Measurements from ENCODE around the gene GMDS. TPM values are rescaled to one million over a fixed set of nuclear protein-coding genes. Genes with fewer than 3 reads are reported as not detected.

Gene GMDS
- polyA plus RNA-seq, 1 of the 3 experiments (the other 2 are of a cell fraction) = 12.3 TPM

DNA sequence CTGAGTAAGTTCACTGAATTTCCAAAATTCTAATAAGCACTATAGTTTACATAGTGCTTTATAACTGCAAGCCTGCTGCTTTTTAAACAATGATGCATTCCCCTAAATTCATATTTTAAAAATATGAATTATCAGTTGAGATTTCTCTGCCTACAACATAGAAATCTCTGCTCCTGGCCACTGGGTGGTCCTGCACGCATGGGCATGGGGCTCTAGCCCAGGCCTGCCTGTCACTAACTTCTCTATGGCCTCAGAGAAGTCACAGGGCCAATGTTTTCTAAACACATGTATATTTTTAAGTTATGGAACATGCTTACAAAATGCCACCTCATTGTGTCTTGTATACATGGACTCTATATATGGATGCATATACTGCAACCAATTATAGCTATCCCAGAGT, 424.7 kb downstream of the GMDS start:
- no peaks in the 10 kb centered on the region for H3K9me3 ChIP-seq
- 77% methylated on average over 1 of the region's 1 CpG for WGBS (ENCODE audit: low lambda C conversion rate)
- ChIA-PET POLR2A (interaction anchor here (0.5 kb wide), 1 partner anchor 263 kb away, joined by 3 read pairs; no protein-coding TSS in a partner anchor), CTCF (interaction anchor here (0.6 to 2.7 kb wide), 10 partner anchors 9 to 308 kb away, joined by 3 to 14 read pairs (median 3); no protein-coding TSS in a partner anchor)
- H3K4me3 ChIP-seq (ENCODE audit: low read depth in 2 of 2, low read length in 1 of 2) = no peak overlapping the region
- peak overlapping the region; percentile 29 to 50; a peak in 2 of 4 replicates for H3K27ac ChIP-seq (ENCODE audit: low read depth in 2 of 2, low read length in 1 of 2)
- TF ChIP-seq EP300 (IDR thresholded peaks at IDR 0.05; ENCODE audit: borderline replicate concordance in 1 of 2, low read depth in 1 of 2, low read length in 1 of 2) (no peak), RAD21 (IDR thresholded peaks at IDR 0.05; ENCODE audit: low read length) (peak; percentile 63)
- TF ChIP-seq, protein P1, sequence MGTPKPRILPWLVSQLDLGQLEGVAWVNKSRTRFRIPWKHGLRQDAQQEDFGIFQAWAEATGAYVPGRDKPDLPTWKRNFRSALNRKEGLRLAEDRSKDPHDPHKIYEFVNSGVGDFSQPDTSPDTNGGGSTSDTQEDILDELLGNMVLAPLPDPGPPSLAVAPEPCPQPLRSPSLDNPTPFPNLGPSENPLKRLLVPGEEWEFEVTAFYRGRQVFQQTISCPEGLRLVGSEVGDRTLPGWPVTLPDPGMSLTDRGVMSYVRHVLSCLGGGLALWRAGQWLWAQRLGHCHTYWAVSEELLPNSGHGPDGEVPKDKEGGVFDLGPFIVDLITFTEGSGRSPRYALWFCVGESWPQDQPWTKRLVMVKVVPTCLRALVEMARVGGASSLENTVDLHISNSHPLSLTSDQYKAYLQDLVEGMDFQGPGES (IDR thresholded peaks at IDR 0.05; ENCODE audit: low read depth, low read length) = no peak
- TF ChIP-seq, protein P2, sequence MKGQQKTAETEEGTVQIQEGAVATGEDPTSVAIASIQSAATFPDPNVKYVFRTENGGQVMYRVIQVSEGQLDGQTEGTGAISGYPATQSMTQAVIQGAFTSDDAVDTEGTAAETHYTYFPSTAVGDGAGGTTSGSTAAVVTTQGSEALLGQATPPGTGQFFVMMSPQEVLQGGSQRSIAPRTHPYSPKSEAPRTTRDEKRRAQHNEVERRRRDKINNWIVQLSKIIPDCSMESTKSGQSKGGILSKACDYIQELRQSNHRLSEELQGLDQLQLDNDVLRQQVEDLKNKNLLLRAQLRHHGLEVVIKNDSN (IDR thresholded peaks at IDR 0.05; ENCODE audit: borderline replicate concordance, low read depth) = no peak
- H3K9me2 ChIP-seq = no peaks in the 10 kb centered on the region
- peaks cover 7 to 18% of the 10 kb centered on the region in 2 experiments; a peak in 3 of 4 replicates for H3K4me1 ChIP-seq (ENCODE audit: control insufficient read depth in 1 of 2, insufficient read depth in 2 of 2, low read depth in 1 of 2, low read length in 1 of 2)
- H3K36me3 ChIP-seq (replicated peaks in 1 of 2; ENCODE audit: control insufficient read depth in 1 of 2, insufficient read depth in 2 of 2, low read length in 1 of 2) = no peaks in the 10 kb centered on the region
- no peak overlapping the region for H3K9ac ChIP-seq
- no peaks in the 10 kb centered on the region for H3K79me2 ChIP-seq (ENCODE audit: insufficient read depth)
- DNase-seq = peak; percentile 51
- H3K4me2 ChIP-seq = no peak overlapping the region; the same call in 1 of the 2 replicates
- H4K20me1 ChIP-seq (ENCODE audit: insufficient read depth) = no peaks in the 10 kb centered on the region
- H3K27me3 ChIP-seq (ENCODE audit: insufficient read depth) = no peaks in the 10 kb centered on the region
- peaks cover 4% of the 10 kb centered on the region for H3F3A ChIP-seq (replicated peaks; ENCODE audit: insufficient read depth)
- H2AFZ ChIP-seq (ENCODE audit: low read depth) = no peak overlapping the region

DNA sequence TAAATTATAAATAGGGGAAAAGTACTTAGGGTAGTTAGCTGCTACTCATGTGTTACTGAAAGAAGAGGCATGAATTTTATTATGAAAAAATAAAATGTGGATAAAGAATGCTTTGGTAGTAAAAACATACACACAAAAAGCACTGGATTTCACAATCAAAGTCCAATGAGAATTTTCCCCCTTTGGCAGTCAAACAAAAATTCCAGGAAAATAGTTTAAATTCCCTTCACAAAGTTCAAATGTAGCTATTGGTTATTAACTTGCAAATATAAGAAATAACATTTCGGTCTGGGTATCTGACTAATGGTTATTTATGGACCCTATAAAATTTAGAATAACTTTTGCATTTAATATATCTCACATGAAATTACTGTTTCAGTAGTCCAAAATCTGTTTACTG, 425.2 kb downstream of the GMDS start:
- H4K20me1 ChIP-seq (ENCODE audit: insufficient read depth) = no peaks in the 10 kb centered on the region
- no peak overlapping the region for H3K4me3 ChIP-seq (ENCODE audit: low read depth in 2 of 2, low read length in 1 of 2)
- no peaks in the 10 kb centered on the region for H3K9me3 ChIP-seq
- no peak overlapping the region for H2AFZ ChIP-seq (ENCODE audit: low read depth)
- POLR2A ChIA-PET = no interaction called here
- no peaks in the 10 kb centered on the region for H3K9me2 ChIP-seq
- TF ChIP-seq TEAD4 (IDR thresholded peaks at IDR 0.05; ENCODE audit: borderline replicate concordance, insufficient read depth) = no peak
- 0 out of 2 replicates have a peak, but pooled peaks have one; percentile 17 for TF ChIP-seq NFIC (IDR thresholded peaks at IDR 0.05; ENCODE audit: borderline replicate concordance)
- H3K79me2 ChIP-seq (ENCODE audit: insufficient read depth) = no peaks in the 10 kb centered on the region
- no peaks in the 10 kb centered on the region for H3K36me3 ChIP-seq (replicated peaks in 1 of 2; ENCODE audit: control insufficient read depth in 1 of 2, insufficient read depth in 2 of 2, low read length in 1 of 2)
- H3K27me3 ChIP-seq (ENCODE audit: insufficient read depth) = no peaks in the 10 kb centered on the region
- CTCF ChIA-PET = interaction anchor here (0.9 to 2.7 kb wide), 4 partner anchors 12 to 284 kb away, joined by 3 to 14 read pairs (median 8); no protein-coding TSS in a partner anchor
- 29% methylated on average over 1 of the region's 1 CpG for WGBS (ENCODE audit: low lambda C conversion rate)
- H3K9ac ChIP-seq = no peak overlapping the region
- H3K4me1 ChIP-seq (ENCODE audit: control insufficient read depth in 1 of 2, insufficient read depth in 2 of 2, low read depth in 1 of 2, low read length in 1 of 2) = peaks cover 7 to 18% of the 10 kb centered on the region in 2 experiments; a peak in 3 of 4 replicates
- H3K4me2 ChIP-seq = no peak overlapping the region
- H3F3A ChIP-seq (replicated peaks; ENCODE audit: insufficient read depth) = peaks cover 4% of the 10 kb centered on the region
- no peak for DNase-seq
- H3K27ac ChIP-seq (ENCODE audit: low read depth in 2 of 2, low read length in 1 of 2) = no peak overlapping the region; a peak in 1 of 4 replicates

DNA sequence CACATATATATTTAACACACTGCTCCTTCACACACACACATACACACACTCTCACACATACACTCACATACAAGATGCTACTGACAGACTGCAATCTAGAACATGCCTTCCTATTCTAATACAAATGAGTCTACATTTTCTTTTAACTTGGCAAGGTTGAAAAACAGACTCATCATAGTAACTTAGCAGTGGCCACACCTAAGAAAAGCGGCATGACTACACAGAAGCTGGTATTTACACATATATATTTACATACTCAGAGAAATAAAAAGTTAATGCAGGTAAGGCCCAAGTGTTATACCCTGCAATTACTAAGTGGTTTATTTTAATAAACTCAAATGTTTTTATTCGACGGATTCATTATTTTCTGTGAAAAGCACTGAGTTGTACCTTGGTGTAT, 426.4 kb downstream of the GMDS start:
- TF ChIP-seq, protein P3, sequence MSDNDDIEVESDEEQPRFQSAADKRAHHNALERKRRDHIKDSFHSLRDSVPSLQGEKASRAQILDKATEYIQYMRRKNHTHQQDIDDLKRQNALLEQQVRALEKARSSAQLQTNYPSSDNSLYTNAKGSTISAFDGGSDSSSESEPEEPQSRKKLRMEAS (IDR thresholded peaks at IDR 0.05; ENCODE audit: low read depth) = no peak
- TF ChIP-seq RFX5 (IDR thresholded peaks at IDR 0.05; ENCODE audit: low read length) = no peak
- TF ChIP-seq, protein P2 (IDR thresholded peaks at IDR 0.05; ENCODE audit: borderline replicate concordance, low read depth) = no peak
- TF ChIP-seq TCF12 (IDR thresholded peaks at IDR 0.05) = no peak
- no peak for TF ChIP-seq CHD2 (IDR thresholded peaks at IDR 0.05; ENCODE audit: low read length, partially characterized antibody)
- CTCF ChIA-PET = interaction anchor here (1.0 kb wide), 1 partner anchor 285 kb away, joined by 3 read pairs; no protein-coding TSS in a partner anchor
- Histone ChIP-seq H3K27me3 (ENCODE audit: insufficient read depth) (no peaks in the 10 kb centered on the region), H3K79me2 (ENCODE audit: insufficient read depth) (no peaks in the 10 kb centered on the region), H3K4me3 (ENCODE audit: low read depth in 2 of 2, low read length in 1 of 2) (no peak overlapping the region), H3K27ac (ENCODE audit: low read depth in 2 of 2, low read length in 1 of 2) (no peak overlapping the region), H3K36me3 (replicated peaks in 1 of 2; ENCODE audit: control insufficient read depth in 1 of 2, insufficient read depth in 2 of 2, low read length in 1 of 2) (no peaks in the 10 kb centered on the region), H4K20me1 (ENCODE audit: insufficient read depth) (no peaks in the 10 kb centered on the region), H3K4me1 (ENCODE audit: control insufficient read depth in 1 of 2, insufficient read depth in 2 of 2, low read depth in 1 of 2, low read length in 1 of 2) (peaks cover 7 to 18% of the 10 kb centered on the region in 2 experiments; a peak in 3 of 4 replicates), H3K4me2 (no peak overlapping the region), H3F3A (replicated peaks; ENCODE audit: insufficient read depth) (peaks cover 4% of the 10 kb centered on the region), H3K9ac (no peak overlapping the region), H3K9me3 (no peaks in the 10 kb centered on the region), H3K9me2 (no peaks in the 10 kb centered on the region), H2AFZ (ENCODE audit: low read depth) (no peak overlapping the region)
- DNase-seq = no peak
- POLR2A ChIA-PET = no interaction called here
- WGBS (ENCODE audit: low lambda C conversion rate) = 99% methylated on average over 3 of the region's 3 CpGs

All from SK-N-SH (cell line).